ENCODE measurements around the gene TADA2B.

DNA sequence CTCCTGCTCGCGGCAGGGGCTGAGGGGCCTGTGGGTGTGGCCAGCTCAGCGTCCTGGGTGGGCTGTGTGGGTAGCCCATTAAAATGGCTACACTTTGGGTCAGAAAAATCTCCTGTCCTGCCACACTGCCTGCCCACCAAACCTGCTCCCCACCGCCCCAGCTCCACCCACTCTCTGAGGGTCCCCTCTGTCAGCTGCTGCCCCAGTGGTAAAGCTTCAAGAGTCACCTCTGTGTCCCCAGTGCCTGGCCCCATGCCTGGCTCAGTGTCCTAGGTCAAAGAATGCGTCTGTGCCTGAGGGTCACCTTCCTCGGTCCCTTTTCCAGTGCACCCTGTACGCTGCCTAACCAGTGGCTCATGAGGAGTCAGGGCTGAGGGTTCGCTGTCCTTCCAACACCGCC lies 24.9 kb upstream of the TADA2B start:
- TF ChIP-seq KAT7 (CRISPR knock-in tag; IDR thresholded peaks at IDR 0.05; ENCODE audit: borderline replicate concordance) (no peak), ZNF561 (CRISPR knock-in tag; conservative IDR thresholded peaks at IDR 0.05) (no peak), CTBP1 (IDR thresholded peaks at IDR 0.05; ENCODE audit: borderline replicate concordance) (no peak), RBM15 (IDR thresholded peaks at IDR 0.05; ENCODE audit: insufficient read depth, low read length) (no peak), ZNF717 (CRISPR knock-in tag; IDR thresholded peaks at IDR 0.05) (no peak), SIX5 (IDR thresholded peaks at IDR 0.05; ENCODE audit: borderline replicate concordance in 1 of 2, insufficient read depth in 1 of 2, low read depth in 1 of 2, low read length in 2 of 2) (no peak), EP300 (IDR thresholded peaks at IDR 0.05; ENCODE audit: low read length) (no peak), EZH2 (IDR thresholded peaks at IDR 0.05; ENCODE audit: borderline replicate concordance, low read depth, low read length) (no peak), FOXM1 (IDR thresholded peaks at IDR 0.05; ENCODE audit: low read depth) (no peak), FOXM1 (CRISPR knock-in tag; IDR thresholded peaks at IDR 0.05; ENCODE audit: low read depth) (no peak), TCF7L2 (IDR thresholded peaks at IDR 0.05; ENCODE audit: low read depth, low read length) (no peak), NFIX (CRISPR knock-in tag; IDR thresholded peaks at IDR 0.05; ENCODE audit: low read depth) (no peak)
- TF ChIP-seq, protein P1, sequence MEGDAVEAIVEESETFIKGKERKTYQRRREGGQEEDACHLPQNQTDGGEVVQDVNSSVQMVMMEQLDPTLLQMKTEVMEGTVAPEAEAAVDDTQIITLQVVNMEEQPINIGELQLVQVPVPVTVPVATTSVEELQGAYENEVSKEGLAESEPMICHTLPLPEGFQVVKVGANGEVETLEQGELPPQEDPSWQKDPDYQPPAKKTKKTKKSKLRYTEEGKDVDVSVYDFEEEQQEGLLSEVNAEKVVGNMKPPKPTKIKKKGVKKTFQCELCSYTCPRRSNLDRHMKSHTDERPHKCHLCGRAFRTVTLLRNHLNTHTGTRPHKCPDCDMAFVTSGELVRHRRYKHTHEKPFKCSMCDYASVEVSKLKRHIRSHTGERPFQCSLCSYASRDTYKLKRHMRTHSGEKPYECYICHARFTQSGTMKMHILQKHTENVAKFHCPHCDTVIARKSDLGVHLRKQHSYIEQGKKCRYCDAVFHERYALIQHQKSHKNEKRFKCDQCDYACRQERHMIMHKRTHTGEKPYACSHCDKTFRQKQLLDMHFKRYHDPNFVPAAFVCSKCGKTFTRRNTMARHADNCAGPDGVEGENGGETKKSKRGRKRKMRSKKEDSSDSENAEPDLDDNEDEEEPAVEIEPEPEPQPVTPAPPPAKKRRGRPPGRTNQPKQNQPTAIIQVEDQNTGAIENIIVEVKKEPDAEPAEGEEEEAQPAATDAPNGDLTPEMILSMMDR (IDR thresholded peaks at IDR 0.05 in 2 of 3, conservative IDR thresholded peaks at IDR 0.05 in 1 of 3; ENCODE audit: insufficient read depth in 2 of 3, low read depth in 1 of 3, low read length in 3 of 3), result no peak
- TF ChIP-seq, protein P2, sequence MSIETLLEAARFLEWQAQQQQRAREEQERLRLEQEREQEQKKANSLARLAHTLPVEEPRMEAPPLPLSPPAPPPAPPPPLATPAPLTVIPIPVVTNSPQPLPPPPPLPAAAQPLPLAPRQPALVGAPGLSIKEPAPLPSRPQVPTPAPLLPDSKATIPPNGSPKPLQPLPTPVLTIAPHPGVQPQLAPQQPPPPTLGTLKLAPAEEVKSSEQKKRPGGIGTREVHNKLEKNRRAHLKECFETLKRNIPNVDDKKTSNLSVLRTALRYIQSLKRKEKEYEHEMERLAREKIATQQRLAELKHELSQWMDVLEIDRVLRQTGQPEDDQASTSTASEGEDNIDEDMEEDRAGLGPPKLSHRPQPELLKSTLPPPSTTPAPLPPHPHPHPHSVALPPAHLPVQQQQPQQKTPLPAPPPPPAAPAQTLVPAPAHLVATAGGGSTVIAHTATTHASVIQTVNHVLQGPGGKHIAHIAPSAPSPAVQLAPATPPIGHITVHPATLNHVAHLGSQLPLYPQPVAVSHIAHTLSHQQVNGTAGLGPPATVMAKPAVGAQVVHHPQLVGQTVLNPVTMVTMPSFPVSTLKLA (conservative IDR thresholded peaks at IDR 0.05), result no peak
- TF ChIP-seq, protein P3, sequence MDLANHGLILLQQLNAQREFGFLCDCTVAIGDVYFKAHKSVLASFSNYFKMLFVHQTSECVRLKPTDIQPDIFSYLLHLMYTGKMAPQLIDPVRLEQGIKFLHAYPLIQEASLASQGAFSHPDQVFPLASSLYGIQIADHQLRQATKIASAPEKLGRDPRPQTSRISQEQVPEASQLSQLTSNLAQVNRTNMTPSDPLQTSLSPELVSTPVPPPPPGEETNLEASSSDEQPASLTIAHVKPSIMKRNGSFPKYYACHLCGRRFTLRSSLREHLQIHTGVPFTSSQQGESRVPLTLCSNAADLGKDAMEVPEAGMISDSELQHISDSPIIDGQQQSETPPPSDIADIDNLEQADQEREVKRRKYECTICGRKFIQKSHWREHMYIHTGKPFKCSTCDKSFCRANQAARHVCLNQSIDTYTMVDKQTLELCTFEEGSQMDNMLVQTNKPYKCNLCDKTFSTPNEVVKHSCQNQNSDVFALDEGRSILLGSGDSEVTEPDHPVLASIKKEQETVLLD (IDR thresholded peaks at IDR 0.05), result no peak

All from K562 (cell line).